ENCODE measurements around the gene STX8. TPM values are rescaled to one million over a fixed set of nuclear protein-coding genes. Genes with fewer than 3 reads are reported as not detected.

Gene STX8
- polyA plus RNA-seq, 1 of the 3 experiments (the other 2 are of a cell fraction), result 51.3 TPM

- ChIA-PET POLR2A (no interaction called here), CTCF (no interaction called here)
- H3K4me3 ChIP-seq (ENCODE audit: low read depth in 2 of 2, low read length in 1 of 2), result no peak overlapping the region
- H4K20me1 ChIP-seq (ENCODE audit: insufficient read depth), result no peaks in the 10 kb centered on the region
- no peak overlapping the region for H3K27ac ChIP-seq (ENCODE audit: low read depth in 2 of 2, low read length in 1 of 2)
- DNase-seq, result no peak
- no peak overlapping the region for H3K9ac ChIP-seq
- peaks cover 0 to 3% of the 10 kb centered on the region in 2 experiments; a peak in 1 of 4 replicates for H3K4me1 ChIP-seq (ENCODE audit: control insufficient read depth in 1 of 2, insufficient read depth in 2 of 2, low read depth in 1 of 2, low read length in 1 of 2)
- no peak overlapping the region for H2AFZ ChIP-seq (ENCODE audit: low read depth)
- no peak overlapping the region for H3K4me2 ChIP-seq
- TF ChIP-seq CTCF (IDR thresholded peaks at IDR 0.05) (no peak), POLR2AphosphoS5 (IDR thresholded peaks at IDR 0.05; ENCODE audit: low read depth, low read length) (no peak), RCOR1 (IDR thresholded peaks at IDR 0.05; ENCODE audit: low read length) (no peak), SIN3A (IDR thresholded peaks at IDR 0.05; ENCODE audit: borderline replicate concordance, low read depth, low read length) (no peak), TEAD4 (IDR thresholded peaks at IDR 0.05; ENCODE audit: borderline replicate concordance, insufficient read depth) (no peak), FOXJ3 (CRISPR knock-in tag; IDR thresholded peaks at IDR 0.05) (no peak), TCF12 (IDR thresholded peaks at IDR 0.05) (no peak), PBX3 (IDR thresholded peaks at IDR 0.05) (no peak), FOXM1 (IDR thresholded peaks at IDR 0.05; ENCODE audit: low read depth) (no peak), YY1 (IDR thresholded peaks at IDR 0.05; ENCODE audit: low read depth) (no peak), NRF1 (IDR thresholded peaks at IDR 0.05; ENCODE audit: low read depth, low read length) (no peak)
- TF ChIP-seq, protein P1, sequence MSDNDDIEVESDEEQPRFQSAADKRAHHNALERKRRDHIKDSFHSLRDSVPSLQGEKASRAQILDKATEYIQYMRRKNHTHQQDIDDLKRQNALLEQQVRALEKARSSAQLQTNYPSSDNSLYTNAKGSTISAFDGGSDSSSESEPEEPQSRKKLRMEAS (IDR thresholded peaks at IDR 0.05; ENCODE audit: low read depth), result no peak
- no peaks in the 10 kb centered on the region for H3K36me3 ChIP-seq (replicated peaks in 1 of 2; ENCODE audit: control insufficient read depth in 1 of 2, insufficient read depth in 2 of 2, low read length in 1 of 2)
- no peaks in the 10 kb centered on the region for H3F3A ChIP-seq (replicated peaks; ENCODE audit: insufficient read depth)
- 0 out of 2 replicates have a peak, but pooled peaks cover 6% of the 10 kb centered on the region for H3K9me3 ChIP-seq
- 93% methylated on average over 2 of the region's 5 CpGs for WGBS (ENCODE audit: low lambda C conversion rate)
- no peaks in the 10 kb centered on the region for H3K9me2 ChIP-seq
- H3K27me3 ChIP-seq (ENCODE audit: insufficient read depth), result no peaks in the 10 kb centered on the region
- no peaks in the 10 kb centered on the region for H3K79me2 ChIP-seq (ENCODE audit: insufficient read depth)
Measured at GRCh38 chr17:9330141-9330540, 245.5 kb downstream of the STX8 start.

DNA sequence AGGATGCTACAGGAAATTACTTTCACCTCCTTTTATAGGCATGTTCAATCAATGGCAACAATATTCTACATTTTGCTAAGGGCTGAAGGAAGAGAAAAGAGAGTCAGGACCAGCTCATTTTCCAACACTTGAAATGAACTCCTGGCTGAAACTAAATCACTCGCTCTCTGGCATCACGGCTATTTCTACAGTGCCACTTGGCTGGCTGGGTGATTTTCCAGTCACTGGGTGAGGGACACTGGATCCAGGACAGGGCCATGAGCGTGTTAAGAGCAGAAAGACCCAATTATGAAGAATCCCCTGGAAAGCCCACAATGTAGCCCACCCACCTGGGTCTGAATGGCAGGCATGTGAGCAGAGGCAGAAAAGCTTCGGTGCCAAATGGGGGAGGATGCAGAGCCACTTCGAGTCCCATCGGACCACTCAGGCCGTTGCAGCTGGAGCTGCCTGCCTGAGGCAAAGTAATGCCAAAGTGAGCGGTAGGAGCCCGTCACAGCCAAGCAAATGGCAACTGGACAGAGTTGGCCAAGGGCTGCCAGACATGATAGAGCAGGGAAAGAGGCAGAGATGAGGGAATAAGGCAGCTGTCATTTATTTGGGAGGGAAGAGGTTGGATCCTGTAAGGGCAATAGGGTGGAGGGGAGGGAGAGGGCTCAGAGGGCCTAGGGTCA lies 246.2 kb downstream of the STX8 start:
- Histone ChIP-seq H3K9me3 (no peaks in the 10 kb centered on the region), H3K4me3 (ENCODE audit: low read depth in 2 of 2, low read length in 1 of 2) (no peak overlapping the region), H3K36me3 (replicated peaks in 1 of 2; ENCODE audit: control insufficient read depth in 1 of 2, insufficient read depth in 2 of 2, low read length in 1 of 2) (no peaks in the 10 kb centered on the region), H4K20me1 (ENCODE audit: insufficient read depth) (no peaks in the 10 kb centered on the region), H3K4me1 (ENCODE audit: control insufficient read depth in 1 of 2, insufficient read depth in 2 of 2, low read depth in 1 of 2, low read length in 1 of 2) (peaks cover 0 to 3% of the 10 kb centered on the region in 2 experiments; a peak in 1 of 4 replicates), H3K27ac (ENCODE audit: low read depth in 2 of 2, low read length in 1 of 2) (no peak overlapping the region), H3K79me2 (ENCODE audit: insufficient read depth) (no peaks in the 10 kb centered on the region), H2AFZ (ENCODE audit: low read depth) (no peak overlapping the region), H3K9ac (no peak overlapping the region), H3K4me2 (no peak overlapping the region), H3F3A (replicated peaks; ENCODE audit: insufficient read depth) (no peaks in the 10 kb centered on the region), H3K9me2 (no peaks in the 10 kb centered on the region), H3K27me3 (ENCODE audit: insufficient read depth) (no peaks in the 10 kb centered on the region)
- TF ChIP-seq POLR2AphosphoS5 (IDR thresholded peaks at IDR 0.05; ENCODE audit: low read depth, low read length) (no peak), RCOR1 (IDR thresholded peaks at IDR 0.05; ENCODE audit: low read length) (no peak), FOSL2 (IDR thresholded peaks at IDR 0.05; ENCODE audit: borderline replicate concordance, low read depth) (no peak)
- TF ChIP-seq, protein P2, sequence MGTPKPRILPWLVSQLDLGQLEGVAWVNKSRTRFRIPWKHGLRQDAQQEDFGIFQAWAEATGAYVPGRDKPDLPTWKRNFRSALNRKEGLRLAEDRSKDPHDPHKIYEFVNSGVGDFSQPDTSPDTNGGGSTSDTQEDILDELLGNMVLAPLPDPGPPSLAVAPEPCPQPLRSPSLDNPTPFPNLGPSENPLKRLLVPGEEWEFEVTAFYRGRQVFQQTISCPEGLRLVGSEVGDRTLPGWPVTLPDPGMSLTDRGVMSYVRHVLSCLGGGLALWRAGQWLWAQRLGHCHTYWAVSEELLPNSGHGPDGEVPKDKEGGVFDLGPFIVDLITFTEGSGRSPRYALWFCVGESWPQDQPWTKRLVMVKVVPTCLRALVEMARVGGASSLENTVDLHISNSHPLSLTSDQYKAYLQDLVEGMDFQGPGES (IDR thresholded peaks at IDR 0.05; ENCODE audit: low read depth, low read length), result no peak
- 78% methylated on average over 9 of the region's 9 CpGs for WGBS (ENCODE audit: low lambda C conversion rate)
- no peak for DNase-seq
- ChIA-PET CTCF (no interaction called here), POLR2A (no interaction called here)

Data from SK-N-SH (cell line).